K562 (cell line): Measurements from ENCODE around the gene HS6ST1. TPM values are rescaled to one million over a fixed set of nuclear protein-coding genes. Genes with fewer than 3 reads are reported as not detected.

Source experiments
- CC2D1A ChIP-seq: fragments of 450-650 bp; IDR thresholded peaks from 2 replicates; pipeline ENCODE4 v1.6.1; 2017; ENCODE audit warnings: mild to moderate bottlenecking
- MXI1 ChIP-seq: IDR thresholded peaks from 2 replicates; pipeline ENCODE4 v1.6.1; 2011; ENCODE audit warnings: low read depth, mild to moderate bottlenecking, improper control_type of control experiment, low read length
- POLR2B ChIP-seq: fragments of 450-650 bp; IDR thresholded peaks from 2 replicates; pipeline ENCODE4 v1.6.1; 2018; ENCODE audit warnings: low read depth; ENCODE audit not compliant: partially characterized antibody
- POU5F1 ChIP-seq: fragments of 150-350 bp; IDR thresholded peaks from 2 replicates; pipeline ENCODE4 v1.6.1; 2014; ENCODE audit warnings: borderline replicate concordance, low read length, low read depth, mild to moderate bottlenecking; ENCODE audit not compliant: partially characterized antibody
- RAD21 ChIP-seq, 2 experiments: fragments of 250-450 bp in 1 of 2; fragments of 450-650 bp in 1 of 2; sonication (Bioruptor Pico) in 1 of 2; formaldehyde crosslinking in 1 of 2; IDR thresholded peaks in 1 of 2; conservative IDR thresholded peaks in 1 of 2; 2 replicates each; pipeline versions ENCODE4 v1.4.0 to v1.8.0; 2020 to 2022; ENCODE audit warnings: mild to moderate bottlenecking in 2 of 2, moderate library complexity in 1 of 2
- TARDBP ChIP-seq: fragments of 450-650 bp; IDR thresholded peaks from 2 replicates; pipeline ENCODE4 v1.6.1; 2016
- TSC22D4 ChIP-seq: fragments of 450-650 bp; IDR thresholded peaks from 2 replicates; pipeline ENCODE4 v1.6.1; 2016; ENCODE audit warnings: missing genetic modification characterization, missing biosample characterization, control low read depth
- XRCC5 ChIP-seq: fragments of 200-400 bp; formaldehyde crosslinking; IDR thresholded peaks from 2 replicates; pipeline ENCODE4 v1.6.1; 2017; ENCODE audit warnings: low read depth, mild to moderate bottlenecking, low read length
- ZNF217 ChIP-seq: sonication (generic); formaldehyde crosslinking; IDR thresholded peaks from 2 replicates; pipeline ENCODE4 v1.8.0; 2022; ENCODE audit warnings: mild to moderate bottlenecking, missing genetic modification reagents
- polyA plus RNA-seq, 8 experiments: library from polyadenylated mRNA; depleted of rRNA in 4 of 8; stranded (reverse) in 5 of 8; unstranded in 3 of 8; fragments of >200 nt; fragmentation: Nextera tagmentation in 2 of 8; fragmentation: Illumina TruSeq in 1 of 8; extraction: Ambion mirVana in 2 of 8; extraction: Trizol in 1 of 8; gene quantifications; 2 replicates each; pipeline versions ENCODE4 v1.2.1 to v1.2.3, GENCODE V29; 2011 to 2014; ENCODE audit warnings: inconsistent platforms in 1 of 8, missing spikeins in 1 of 8
- total RNA-seq, 7 experiments: library from RNA; depleted of rRNA in 6 of 7; stranded (reverse); fragments of >200 nt in 6 of 7; fragmentation: Illumina TruSeq in 2 of 7; extraction: Trizol in 2 of 7; gene quantifications; 2 replicates each; pipeline versions ENCODE4 v1.2.1 to v1.2.3, GENCODE V29; 2011 to 2021; ENCODE audit warnings: low replicate concordance in 1 of 7
- TF ChIP-seq, protein P1 (sequence below): fragments of 200-400 bp; formaldehyde crosslinking; IDR thresholded peaks from 2 replicates; pipeline ENCODE4 v1.6.1; 2017; ENCODE audit warnings: mild to moderate bottlenecking, low read depth, low read length, moderate library complexity
- TF ChIP-seq, protein P2 (sequence below): IDR thresholded peaks from 2 replicates; pipeline ENCODE4 v1.6.1; 2011; ENCODE audit warnings: borderline replicate concordance, low read depth, mild to moderate bottlenecking, moderate library complexity, low read length; ENCODE audit not compliant: insufficient read depth, poor library complexity, severe bottlenecking
- TF ChIP-seq, protein P3 (sequence below): fragments of 450-650 bp; IDR thresholded peaks from 2 replicates; pipeline ENCODE4 v1.6.1; 2017; ENCODE audit warnings: antibody characterized with exemption, mild to moderate bottlenecking
- TF ChIP-seq, protein P4 (sequence below), 2 experiments: fragments of 250-450 bp in 1 of 2; fragments of 450-650 bp in 1 of 2; sonication (Bioruptor Pico) in 1 of 2; IDR thresholded peaks; 2 replicates each; pipeline versions ENCODE4 v1.6.1 to v1.8.0; 2016 to 2021; ENCODE audit warnings: mild to moderate bottlenecking in 2 of 2, moderate library complexity in 2 of 2, missing compliant biosample characterization in 1 of 2, missing genetic modification characterization in 1 of 2
- TF ChIP-seq, protein P5 (sequence below): fragments of 250-450 bp; sonication (Bioruptor Pico); IDR thresholded peaks from 2 replicates; pipeline ENCODE4 v1.4.0; 2020; ENCODE audit warnings: borderline replicate concordance

The HS6ST1 gene
- total and polyA plus RNA-seq, 9 of the 15 experiments (the other 6 are each of a cell fraction or from before 2014, with no cell fraction given), result 0.06 to 7.4 (median 3.8) TPM

DNA sequence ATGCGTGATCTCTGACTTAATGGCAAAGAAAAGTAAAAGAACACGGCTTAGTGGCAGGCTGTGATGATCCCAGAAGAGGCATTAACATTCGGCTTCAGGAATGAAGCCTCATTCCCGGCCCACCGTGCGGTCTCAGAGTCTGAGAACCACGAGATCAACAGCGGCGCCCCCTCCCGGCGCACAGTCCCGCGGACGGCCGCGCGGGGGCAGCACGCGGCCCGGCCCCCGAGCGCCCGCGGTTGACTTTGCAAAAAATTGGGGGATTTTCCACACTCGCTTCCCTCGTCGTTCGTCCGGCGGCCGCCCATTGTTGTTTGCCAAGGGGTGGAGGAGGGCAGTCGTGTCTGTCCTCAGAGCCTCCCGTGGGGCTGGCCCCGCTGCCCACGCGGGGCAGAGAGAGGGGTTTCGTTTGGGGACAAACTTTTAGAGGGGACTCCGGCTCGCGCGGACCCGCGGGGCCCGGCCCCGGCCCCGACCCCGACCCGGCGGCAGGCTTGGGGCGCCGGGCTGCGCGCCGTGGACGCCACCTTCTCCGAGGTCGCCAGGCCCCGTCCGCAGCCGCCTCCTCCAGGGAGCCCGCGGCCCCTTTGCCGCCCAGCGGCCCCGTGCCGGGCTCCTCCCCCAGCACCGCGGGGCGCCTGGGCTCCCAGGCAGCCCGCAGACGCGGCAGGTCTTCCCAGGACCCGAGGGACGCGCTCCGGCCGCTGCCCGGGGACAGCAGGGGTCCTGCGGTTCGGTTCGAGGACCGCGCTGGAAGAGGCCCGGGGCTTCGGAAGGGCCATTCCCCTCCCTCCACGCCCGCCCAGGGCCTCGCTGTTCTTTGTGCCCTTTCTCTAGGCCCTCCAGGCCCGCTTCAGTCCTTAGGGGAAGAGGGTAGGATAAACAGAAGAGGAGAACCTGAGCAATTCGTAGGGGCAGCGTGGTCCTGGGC lies 3.4 kb upstream of the HS6ST1 start (continued):
- no peak for TF ChIP-seq MXI1
- TF ChIP-seq TSC22D4, result no peak
- TF ChIP-seq, protein P1, sequence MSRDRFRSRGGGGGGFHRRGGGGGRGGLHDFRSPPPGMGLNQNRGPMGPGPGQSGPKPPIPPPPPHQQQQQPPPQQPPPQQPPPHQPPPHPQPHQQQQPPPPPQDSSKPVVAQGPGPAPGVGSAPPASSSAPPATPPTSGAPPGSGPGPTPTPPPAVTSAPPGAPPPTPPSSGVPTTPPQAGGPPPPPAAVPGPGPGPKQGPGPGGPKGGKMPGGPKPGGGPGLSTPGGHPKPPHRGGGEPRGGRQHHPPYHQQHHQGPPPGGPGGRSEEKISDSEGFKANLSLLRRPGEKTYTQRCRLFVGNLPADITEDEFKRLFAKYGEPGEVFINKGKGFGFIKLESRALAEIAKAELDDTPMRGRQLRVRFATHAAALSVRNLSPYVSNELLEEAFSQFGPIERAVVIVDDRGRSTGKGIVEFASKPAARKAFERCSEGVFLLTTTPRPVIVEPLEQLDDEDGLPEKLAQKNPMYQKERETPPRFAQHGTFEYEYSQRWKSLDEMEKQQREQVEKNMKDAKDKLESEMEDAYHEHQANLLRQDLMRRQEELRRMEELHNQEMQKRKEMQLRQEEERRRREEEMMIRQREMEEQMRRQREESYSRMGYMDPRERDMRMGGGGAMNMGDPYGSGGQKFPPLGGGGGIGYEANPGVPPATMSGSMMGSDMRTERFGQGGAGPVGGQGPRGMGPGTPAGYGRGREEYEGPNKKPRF, result no peak
- TF ChIP-seq POU5F1, result no peak
- no peak for TF ChIP-seq POLR2B
- 0 out of 2 replicates have a peak, but pooled peaks have one; percentile 19 for TF ChIP-seq TARDBP
- no peak for TF ChIP-seq ZNF217
- TF ChIP-seq, protein P2, sequence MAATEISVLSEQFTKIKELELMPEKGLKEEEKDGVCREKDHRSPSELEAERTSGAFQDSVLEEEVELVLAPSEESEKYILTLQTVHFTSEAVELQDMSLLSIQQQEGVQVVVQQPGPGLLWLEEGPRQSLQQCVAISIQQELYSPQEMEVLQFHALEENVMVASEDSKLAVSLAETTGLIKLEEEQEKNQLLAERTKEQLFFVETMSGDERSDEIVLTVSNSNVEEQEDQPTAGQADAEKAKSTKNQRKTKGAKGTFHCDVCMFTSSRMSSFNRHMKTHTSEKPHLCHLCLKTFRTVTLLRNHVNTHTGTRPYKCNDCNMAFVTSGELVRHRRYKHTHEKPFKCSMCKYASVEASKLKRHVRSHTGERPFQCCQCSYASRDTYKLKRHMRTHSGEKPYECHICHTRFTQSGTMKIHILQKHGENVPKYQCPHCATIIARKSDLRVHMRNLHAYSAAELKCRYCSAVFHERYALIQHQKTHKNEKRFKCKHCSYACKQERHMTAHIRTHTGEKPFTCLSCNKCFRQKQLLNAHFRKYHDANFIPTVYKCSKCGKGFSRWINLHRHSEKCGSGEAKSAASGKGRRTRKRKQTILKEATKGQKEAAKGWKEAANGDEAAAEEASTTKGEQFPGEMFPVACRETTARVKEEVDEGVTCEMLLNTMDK, result peak; percentile 89
- TF ChIP-seq XRCC5, result peak; percentile 96
- TF ChIP-seq, protein P3, sequence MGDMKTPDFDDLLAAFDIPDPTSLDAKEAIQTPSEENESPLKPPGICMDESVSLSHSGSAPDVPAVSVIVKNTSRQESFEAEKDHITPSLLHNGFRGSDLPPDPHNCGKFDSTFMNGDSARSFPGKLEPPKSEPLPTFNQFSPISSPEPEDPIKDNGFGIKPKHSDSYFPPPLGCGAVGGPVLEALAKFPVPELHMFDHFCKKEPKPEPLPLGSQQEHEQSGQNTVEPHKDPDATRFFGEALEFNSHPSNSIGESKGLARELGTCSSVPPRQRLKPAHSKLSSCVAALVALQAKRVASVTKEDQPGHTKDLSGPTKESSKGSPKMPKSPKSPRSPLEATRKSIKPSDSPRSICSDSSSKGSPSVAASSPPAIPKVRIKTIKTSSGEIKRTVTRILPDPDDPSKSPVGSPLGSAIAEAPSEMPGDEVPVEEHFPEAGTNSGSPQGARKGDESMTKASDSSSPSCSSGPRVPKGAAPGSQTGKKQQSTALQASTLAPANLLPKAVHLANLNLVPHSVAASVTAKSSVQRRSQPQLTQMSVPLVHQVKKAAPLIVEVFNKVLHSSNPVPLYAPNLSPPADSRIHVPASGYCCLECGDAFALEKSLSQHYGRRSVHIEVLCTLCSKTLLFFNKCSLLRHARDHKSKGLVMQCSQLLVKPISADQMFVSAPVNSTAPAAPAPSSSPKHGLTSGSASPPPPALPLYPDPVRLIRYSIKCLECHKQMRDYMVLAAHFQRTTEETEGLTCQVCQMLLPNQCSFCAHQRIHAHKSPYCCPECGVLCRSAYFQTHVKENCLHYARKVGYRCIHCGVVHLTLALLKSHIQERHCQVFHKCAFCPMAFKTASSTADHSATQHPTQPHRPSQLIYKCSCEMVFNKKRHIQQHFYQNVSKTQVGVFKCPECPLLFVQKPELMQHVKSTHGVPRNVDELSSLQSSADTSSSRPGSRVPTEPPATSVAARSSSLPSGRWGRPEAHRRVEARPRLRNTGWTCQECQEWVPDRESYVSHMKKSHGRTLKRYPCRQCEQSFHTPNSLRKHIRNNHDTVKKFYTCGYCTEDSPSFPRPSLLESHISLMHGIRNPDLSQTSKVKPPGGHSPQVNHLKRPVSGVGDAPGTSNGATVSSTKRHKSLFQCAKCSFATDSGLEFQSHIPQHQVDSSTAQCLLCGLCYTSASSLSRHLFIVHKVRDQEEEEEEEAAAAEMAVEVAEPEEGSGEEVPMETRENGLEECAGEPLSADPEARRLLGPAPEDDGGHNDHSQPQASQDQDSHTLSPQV, result peak; percentile 27; the same call in 1 of the 2 replicates
- TF ChIP-seq, protein P4, sequence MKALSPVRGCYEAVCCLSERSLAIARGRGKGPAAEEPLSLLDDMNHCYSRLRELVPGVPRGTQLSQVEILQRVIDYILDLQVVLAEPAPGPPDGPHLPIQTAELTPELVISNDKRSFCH (CRISPR knock-in tag; IDR thresholded peaks at IDR 0.05), result no peak
- TF ChIP-seq, protein P4 (tag; IDR thresholded peaks at IDR 0.05), result peak; percentile 67; the same call in 1 of the 2 replicates
- TF ChIP-seq, protein P5, sequence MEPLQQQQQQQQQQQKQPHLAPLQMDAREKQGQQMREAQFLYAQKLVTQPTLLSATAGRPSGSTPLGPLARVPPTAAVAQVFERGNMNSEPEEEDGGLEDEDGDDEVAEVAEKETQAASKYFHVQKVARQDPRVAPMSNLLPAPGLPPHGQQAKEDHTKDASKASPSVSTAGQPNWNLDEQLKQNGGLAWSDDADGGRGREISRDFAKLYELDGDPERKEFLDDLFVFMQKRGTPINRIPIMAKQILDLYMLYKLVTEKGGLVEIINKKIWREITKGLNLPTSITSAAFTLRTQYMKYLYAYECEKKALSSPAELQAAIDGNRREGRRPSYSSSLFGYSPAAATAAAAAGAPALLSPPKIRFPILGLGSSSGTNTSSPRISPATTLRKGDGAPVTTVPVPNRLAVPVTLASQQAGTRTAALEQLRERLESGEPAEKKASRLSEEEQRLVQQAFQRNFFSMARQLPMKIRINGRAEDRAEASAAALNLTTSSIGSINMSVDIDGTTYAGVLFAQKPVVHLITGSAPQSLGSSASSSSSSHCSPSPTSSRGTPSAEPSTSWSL (CRISPR knock-in tag), result no peak
- peak; percentile 78 to 94 for TF ChIP-seq RAD21 (CRISPR knock-in tag; conservative IDR thresholded peaks at IDR 0.05 in 1 of 2, IDR thresholded peaks at IDR 0.05 in 1 of 2)
- no peak for TF ChIP-seq CC2D1A
